GM23338 (cell line): ENCODE data around the gene INTS2. TPM values are rescaled to one million over a fixed set of nuclear protein-coding genes. Genes with fewer than 3 reads are reported as not detected.

Experiments
- polyA plus RNA-seq: library from polyadenylated mRNA; unstranded; fragments of >200 nt; fragmentation: Nextera tagmentation; extraction: Ambion mirVana; gene quantifications from 2 replicates; pipeline ENCODE4 v1.2.1, GENCODE V29; 2016
- small RNA-seq: library from RNA; depleted of rRNA; stranded (forward); fragments of <200 nt; gene quantifications from one replicate; pipeline ENCODE3, GENCODE V24; 2014; ENCODE audit warnings: low replicate concordance
- total RNA-seq: library from RNA; depleted of rRNA; stranded (reverse); fragments of >200 nt; shearing (Covaris generic); gene quantifications from 2 replicates; pipeline ENCODE4 v1.2.3, GENCODE V29; 2014; rRNA removed

Gene INTS2
- total and polyA plus RNA-seq, 2 experiments from 2014 or later = 5.9 to 31.6 TPM

Small RNA genes within 50 kb of the gene (small RNA-seq; reads per million reads assigned to genes)
- not detected for gene RF00019

Other genes starting within 250 kb of the INTS2 start
- 23.1 and 24.2 TPM in 2 replicates for gene BRIP1, start 64.5 kb downstream of the INTS2 start, total RNA-seq
- 5.5 and 8.0 TPM in 2 replicates for gene BRIP1, start 64.5 kb downstream of the INTS2 start, polyA plus RNA-seq
- gene MED13, start 137.3 kb upstream of the INTS2 start, total RNA-seq = 45.8 and 47.1 TPM in 2 replicates
- 11.8 and 13.0 TPM in 2 replicates for gene MED13, start 137.3 kb upstream of the INTS2 start, polyA plus RNA-seq